22Rv1 (cell line): ENCODE measurements around the gene APOL2.
"Not testable (repeated sequence)": the region's sequence is repeated elsewhere in the genome, so short reads cannot be mapped to it uniquely, and the experiment has no call there.

Source experiments
- H3K27ac ChIP-seq: fragments of 450-650 bp; 2 replicates; pipeline ENCODE4 v1.5.1; 2017
- ZFX ChIP-seq: fragments of 450-650 bp; IDR thresholded peaks from 2 replicates; pipeline ENCODE4 v1.6.1; 2017; ENCODE audit warnings: antibody characterized with exemption, borderline replicate concordance
- TF ChIP-seq, protein P1 (sequence below): fragments of 450-650 bp; IDR thresholded peaks from 2 replicates; pipeline ENCODE4 v1.5.1; 2017; ENCODE audit warnings: mild to moderate bottlenecking

The APOL2 gene

DNA sequence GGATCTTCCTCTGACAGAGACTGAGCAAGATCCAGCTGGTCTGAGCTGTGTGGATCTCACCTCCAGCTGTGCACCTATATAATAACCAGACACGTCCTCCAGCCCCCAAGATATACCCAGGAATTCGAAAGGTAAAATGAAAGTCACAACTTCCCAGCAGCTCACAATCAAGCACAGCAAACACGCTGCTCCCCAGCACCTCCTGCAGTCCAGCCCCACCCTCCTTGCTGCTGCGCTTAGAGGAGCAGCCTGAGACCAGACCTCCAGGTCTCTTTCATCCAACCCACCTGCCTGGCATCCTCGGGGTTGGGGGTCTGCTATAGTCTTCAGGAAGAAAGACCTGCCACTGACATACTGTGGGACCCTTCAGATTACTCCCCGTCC is 34.7 kb downstream of the APOL2 start:
- no peak overlapping the region for H3K27ac ChIP-seq

DNA sequence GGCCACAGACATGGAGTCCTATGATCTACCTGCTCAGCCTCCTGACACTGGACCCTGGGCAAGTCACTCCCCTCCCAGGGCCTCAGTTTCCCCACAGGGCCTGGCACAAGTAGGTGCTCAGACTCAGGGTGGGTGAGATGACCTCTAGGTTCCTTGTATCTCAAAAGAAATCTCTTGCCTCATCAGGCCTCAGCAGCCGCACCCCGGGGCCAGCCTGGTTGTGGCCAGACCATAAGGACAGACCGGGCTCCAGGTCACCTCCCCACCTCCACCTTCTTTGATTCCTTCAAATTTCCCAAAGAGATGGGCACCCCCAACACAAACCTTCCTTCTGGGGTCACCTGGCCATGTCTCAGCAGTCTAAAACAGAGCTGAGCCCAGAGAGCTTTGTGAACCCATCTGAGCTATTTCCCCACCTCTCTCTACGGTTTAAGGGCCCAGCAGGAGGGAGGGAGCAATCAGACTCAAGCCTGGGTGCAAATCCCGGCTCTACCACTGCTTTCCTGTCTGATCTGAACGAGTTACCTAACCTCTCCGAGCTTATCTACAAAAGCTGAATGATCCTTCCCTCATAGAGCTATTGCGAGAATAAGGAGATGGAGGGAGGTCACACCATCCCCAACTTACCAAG is 35.2 kb downstream of the APOL2 start:
- no peak for TF ChIP-seq ZFX
- TF ChIP-seq, protein P1, sequence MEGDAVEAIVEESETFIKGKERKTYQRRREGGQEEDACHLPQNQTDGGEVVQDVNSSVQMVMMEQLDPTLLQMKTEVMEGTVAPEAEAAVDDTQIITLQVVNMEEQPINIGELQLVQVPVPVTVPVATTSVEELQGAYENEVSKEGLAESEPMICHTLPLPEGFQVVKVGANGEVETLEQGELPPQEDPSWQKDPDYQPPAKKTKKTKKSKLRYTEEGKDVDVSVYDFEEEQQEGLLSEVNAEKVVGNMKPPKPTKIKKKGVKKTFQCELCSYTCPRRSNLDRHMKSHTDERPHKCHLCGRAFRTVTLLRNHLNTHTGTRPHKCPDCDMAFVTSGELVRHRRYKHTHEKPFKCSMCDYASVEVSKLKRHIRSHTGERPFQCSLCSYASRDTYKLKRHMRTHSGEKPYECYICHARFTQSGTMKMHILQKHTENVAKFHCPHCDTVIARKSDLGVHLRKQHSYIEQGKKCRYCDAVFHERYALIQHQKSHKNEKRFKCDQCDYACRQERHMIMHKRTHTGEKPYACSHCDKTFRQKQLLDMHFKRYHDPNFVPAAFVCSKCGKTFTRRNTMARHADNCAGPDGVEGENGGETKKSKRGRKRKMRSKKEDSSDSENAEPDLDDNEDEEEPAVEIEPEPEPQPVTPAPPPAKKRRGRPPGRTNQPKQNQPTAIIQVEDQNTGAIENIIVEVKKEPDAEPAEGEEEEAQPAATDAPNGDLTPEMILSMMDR: no peak
- no peak overlapping the region for H3K27ac ChIP-seq

More for the DNA sequence above, 34.7 kb downstream of the APOL2 start:
- no peak for TF ChIP-seq ZFX
- TF ChIP-seq, protein P1: no peak

DNA sequence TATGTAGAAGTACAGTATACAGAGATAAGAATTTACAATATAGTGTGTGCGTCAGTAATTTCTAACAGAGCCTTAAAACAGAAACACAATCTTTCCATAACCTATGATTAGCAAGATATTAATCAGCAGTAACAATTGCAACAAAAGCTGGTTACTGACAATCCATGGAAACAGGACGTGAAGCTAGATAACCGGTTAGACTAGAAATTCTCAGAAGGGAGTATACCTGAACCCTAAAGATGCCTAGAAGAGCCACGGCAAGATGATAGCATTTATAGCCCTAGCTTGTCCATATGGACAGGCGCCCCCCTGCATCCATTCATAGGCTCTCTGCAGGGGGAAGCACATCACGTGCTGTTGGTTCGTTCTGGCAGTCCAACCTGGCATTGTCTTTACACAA is 35.9 kb downstream of the APOL2 start:
- H3K27ac ChIP-seq: not testable (repeated sequence)

DNA sequence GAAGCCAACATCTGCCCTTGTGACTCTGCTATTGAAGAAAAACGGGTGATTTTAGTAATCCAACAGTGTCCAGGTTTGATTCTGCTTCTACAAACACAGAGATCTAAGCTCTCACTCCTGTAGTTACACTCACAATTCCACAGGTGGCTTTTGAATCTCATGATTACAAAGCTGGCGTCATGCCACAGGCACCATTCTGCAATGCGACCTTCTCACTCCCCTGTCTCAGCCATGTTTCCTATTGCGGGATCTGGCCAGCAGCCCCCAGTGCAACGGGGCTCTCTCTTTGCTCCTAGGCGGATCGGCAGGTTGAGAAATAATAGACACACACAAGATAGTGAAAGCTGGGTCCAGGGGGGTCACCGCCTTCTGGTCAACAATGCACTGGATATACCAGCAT is 36.4 kb downstream of the APOL2 start:
- not testable (repeated sequence) for H3K27ac ChIP-seq

DNA sequence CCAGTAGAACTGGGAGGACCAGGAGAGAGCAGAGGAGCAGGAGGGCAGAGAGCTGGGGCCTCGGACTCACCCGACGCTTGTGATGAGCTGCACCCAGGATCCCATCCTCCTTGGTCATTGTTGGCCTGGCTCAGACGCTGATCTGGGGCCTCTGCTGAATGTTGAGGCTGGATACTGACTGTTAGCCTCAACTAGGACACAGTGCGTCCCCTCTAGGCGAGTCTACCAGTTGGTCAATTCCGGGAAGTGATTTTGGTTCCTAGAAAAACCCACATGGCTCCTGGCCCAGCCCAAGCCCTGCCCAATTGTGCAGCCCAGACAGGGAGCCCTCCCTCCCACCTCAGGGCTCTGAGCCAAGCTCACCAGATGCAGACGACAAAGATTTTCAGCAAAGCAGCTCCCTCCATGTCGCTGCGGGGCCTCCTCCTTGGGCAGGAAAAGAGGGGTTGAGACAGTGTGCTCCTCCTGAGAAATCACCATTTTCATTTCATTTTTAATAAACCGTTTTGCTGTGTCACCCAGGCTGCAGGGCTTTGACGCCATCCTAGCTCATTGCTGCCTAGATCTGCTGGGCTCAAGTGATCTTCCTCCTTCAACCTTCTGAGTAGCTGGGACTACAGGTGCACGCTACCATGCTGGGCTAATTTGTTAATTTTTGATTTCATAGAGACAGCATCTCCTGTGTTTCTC is 37.6 kb downstream of the APOL2 start, which contains the start of gene APOL4:
Gene APOL4, minus strand, starts transcription at position 180 of the 690 bp plus-strand sequence. Its CDS starts 75 bp downstream, at position 105.
- TF ChIP-seq ZFX: no peak
- TF ChIP-seq, protein P1: no peak
- H3K27ac ChIP-seq: no peak within 1 kb of the TSS

DNA sequence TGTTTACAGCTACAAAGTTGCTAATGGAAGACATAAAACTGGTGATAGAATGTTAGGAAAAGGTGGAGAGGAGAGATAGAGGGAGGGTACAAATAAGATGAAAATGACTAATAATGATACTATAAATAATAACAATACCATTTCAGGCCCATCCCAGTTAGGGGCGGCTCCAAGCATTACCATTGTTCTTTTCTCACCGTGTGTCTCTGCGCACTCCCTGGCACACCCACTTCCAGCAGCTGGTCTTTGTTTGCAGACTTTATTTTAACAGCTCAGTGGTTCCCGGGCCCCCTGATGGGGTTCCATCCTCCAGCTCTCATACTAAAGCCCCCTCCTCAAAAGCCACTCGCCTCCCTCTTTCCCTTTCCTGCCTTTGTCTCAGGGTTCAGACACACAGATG is 38.3 kb downstream of the APOL2 start:
- H3K27ac ChIP-seq: not testable (repeated sequence)

DNA sequence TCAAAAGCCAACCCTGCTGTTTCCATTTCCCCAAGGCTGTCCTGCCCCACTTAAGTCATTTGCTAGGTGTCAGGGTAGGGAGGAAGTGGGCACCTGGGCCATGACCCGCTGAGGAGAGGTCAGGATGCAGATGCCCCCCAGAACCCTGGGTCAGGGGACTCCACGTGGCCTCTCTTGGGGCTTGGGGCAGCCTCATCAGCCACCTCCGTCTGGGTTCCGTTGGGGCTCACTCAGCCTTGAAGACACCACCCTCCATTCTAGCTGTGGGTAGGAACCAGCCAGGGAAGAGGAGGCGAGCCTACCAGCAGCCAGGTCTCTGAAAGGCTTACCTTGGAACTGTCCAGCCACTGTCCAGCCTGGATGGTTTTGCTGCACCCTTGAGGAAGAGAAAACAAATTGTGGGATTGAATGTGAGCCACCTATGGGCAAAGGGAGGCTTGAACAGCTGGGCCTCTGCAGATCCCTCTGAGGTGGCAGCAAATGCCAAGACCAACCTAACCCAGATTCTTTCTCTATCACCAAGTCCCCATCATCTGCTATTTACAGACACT is 40.3 kb downstream of the APOL2 start:
- H3K27ac ChIP-seq: no peak overlapping the region
- TF ChIP-seq ZFX: no peak
- TF ChIP-seq, protein P1: no peak

DNA sequence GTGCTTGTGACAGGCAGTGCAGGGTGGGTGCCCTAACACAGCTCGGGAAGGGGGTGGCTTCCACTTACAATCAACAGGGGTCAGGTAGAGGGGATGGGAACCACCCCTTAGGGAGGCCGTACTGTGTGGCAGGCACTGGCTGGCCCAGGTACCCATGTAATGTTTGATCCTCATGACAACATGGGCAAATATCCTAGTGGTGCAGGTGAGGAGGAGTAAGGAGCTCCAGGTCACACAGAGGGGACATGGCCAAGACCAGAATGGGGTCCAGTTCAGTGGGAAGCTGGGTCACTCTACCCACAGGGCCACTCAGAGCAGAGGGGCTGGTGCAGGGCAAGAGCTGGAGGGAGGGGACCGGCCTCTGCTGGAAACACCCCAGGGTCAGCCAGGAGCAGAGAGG is 40.8 kb downstream of the APOL2 start:
- H3K27ac ChIP-seq: no peak overlapping the region
- TF ChIP-seq ZFX: no peak
- TF ChIP-seq, protein P1: no peak

DNA sequence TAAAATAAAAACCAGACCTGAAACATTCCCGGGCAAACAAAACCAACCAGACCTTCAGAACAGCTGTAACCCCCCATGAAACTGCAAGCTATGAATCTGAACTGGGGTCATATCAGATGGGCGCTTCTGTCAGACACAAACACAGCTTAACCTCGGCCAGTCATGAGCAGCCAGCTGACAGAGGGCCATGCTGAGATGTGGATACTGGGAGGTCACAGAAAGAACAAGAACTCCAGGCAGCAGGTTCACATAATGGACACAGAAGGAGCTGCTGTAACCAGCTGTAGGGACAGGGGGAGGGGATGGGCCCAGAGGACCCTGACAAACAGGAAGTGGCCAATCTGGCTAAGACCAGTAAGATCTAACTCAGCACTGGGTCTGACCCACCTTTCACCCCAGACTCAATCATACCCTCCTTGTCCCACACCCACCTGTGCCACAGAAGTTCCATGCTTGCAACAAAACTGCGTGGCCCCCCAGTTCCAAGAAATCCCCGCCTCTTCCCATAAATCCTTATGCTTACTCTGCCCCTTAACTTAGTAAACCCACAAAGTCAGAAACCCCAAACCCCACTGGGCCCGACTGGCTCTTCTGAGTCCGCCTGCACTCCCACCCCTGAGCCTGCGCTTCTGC is 41.7 kb downstream of the APOL2 start:
- H3K27ac ChIP-seq: no peak overlapping the region
- TF ChIP-seq, protein P1: no peak
- TF ChIP-seq ZFX: no peak
